ENCODE data around the gene RNF222. TPM values are rescaled to one million over a fixed set of nuclear protein-coding genes. Genes with fewer than 3 reads are reported as not detected.

The RNF222 gene
- total and polyA plus RNA-seq, 2 donors from 2014 or later = not detected

DNA sequence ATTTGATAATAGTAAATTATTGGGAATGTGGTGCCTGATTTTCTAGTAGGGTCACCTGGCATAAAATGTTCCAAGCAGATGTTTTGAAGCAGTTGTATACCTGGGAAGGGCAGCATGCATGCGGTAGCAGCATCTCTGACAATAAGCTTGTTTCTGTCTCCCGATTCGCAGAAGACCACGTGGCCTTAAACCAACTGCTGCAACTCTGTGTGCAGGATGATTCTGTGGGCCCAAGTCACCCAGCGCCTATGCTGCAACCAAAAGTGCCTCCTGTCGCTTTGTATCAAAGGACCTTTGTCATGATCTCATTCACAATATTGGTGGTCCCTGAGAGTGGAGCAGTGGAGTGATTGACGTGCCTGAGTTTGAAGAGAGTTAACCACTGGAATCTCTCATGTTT, 46.1 kb upstream of the RNF222 start:
- Histone ChIP-seq H3K9ac (ENCODE audit: low read length in 3 of 3) (no peak overlapping the region), H3K27me3 (ENCODE audit: control insufficient read depth, insufficient read depth, low read length) (no peaks in the 10 kb centered on the region), H3K4me1 (ENCODE audit: control insufficient read depth in 2 of 3, insufficient read depth in 2 of 3, low read depth in 1 of 3, low read length in 3 of 3) (peaks cover 0 to 6% (median 6%) of the 10 kb centered on the region in 3 donors), H3K36me3 (ENCODE audit: control insufficient read depth in 2 of 3, insufficient read depth in 3 of 3, low read length in 3 of 3) (peaks cover 0 to 19% (median 12%) of the 10 kb centered on the region in 3 donors), H3K9me3 (ENCODE audit: control insufficient read depth in 2 of 3, insufficient read depth in 1 of 3, low read length in 3 of 3) (no peaks in the 10 kb centered on the region), H3K4me3 (ENCODE audit: low read length in 3 of 3) (no peak overlapping the region), H3K27ac (ENCODE audit: low read depth in 2 of 2, low read length in 2 of 2) (no peak overlapping the region)
- no peak for TF ChIP-seq CTCF (IDR thresholded peaks at IDR 0.05; ENCODE audit: borderline replicate concordance, extremely low read depth, insufficient read depth)
- intact Hi-C loops (cut with DNase I) = no loop called here
- no peak for FAIRE-seq
- no peak for DNase-seq

DNA sequence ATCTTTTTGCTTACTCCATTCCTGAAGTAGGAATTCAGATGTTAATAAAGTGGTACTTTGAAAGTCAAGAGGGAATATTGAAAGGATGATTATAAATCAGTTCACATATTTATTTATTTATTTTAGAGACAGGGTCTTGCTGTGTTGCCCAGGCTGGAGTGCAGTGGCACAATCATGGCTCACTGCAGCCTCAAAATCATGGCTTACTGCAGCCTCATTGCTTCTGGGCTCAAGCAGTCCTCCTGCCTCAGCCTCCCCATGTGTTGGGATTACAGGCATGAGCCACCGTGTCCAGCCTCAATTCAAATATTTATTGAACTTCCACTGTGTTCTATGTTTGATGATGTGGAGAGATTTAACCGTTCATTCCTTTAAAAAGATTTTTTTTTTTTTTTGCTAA, 44.7 kb upstream of the RNF222 start:
- Histone ChIP-seq H3K36me3 (ENCODE audit: control insufficient read depth in 2 of 3, insufficient read depth in 3 of 3, low read length in 3 of 3) (peaks cover 0 to 16% (median 10%) of the 10 kb centered on the region in 3 donors), H3K4me1 (ENCODE audit: control insufficient read depth in 2 of 3, insufficient read depth in 2 of 3, low read depth in 1 of 3, low read length in 3 of 3) (peaks cover 0 to 6% (median 4%) of the 10 kb centered on the region in 3 donors), H3K9ac (ENCODE audit: low read length in 3 of 3) (no peak overlapping the region), H3K27me3 (ENCODE audit: control insufficient read depth, insufficient read depth, low read length) (no peaks in the 10 kb centered on the region), H3K9me3 (ENCODE audit: control insufficient read depth in 2 of 3, insufficient read depth in 1 of 3, low read length in 3 of 3) (no peaks in the 10 kb centered on the region), H3K4me3 (ENCODE audit: low read length in 3 of 3) (no peak overlapping the region), H3K27ac (ENCODE audit: low read depth in 2 of 2, low read length in 2 of 2) (no peak overlapping the region)
- intact Hi-C loops (cut with DNase I) = no loop called here
- TF ChIP-seq CTCF (IDR thresholded peaks at IDR 0.05; ENCODE audit: borderline replicate concordance, extremely low read depth, insufficient read depth) = no peak
- DNase-seq = no peak
- FAIRE-seq = no peak

GRCh38 chr17:8441690-8442089, 44.1 kb upstream of the RNF222 start:
- no peak for TF ChIP-seq CTCF (IDR thresholded peaks at IDR 0.05; ENCODE audit: borderline replicate concordance, extremely low read depth, insufficient read depth)
- Histone ChIP-seq H3K9ac (ENCODE audit: low read length in 3 of 3) (no peak overlapping the region), H3K4me1 (ENCODE audit: control insufficient read depth in 2 of 3, insufficient read depth in 2 of 3, low read depth in 1 of 3, low read length in 3 of 3) (peaks cover 0 to 6% (median 4%) of the 10 kb centered on the region in 3 donors), H3K4me3 (ENCODE audit: low read length in 3 of 3) (no peak overlapping the region), H3K27ac (ENCODE audit: low read depth in 2 of 2, low read length in 2 of 2) (no peak overlapping the region), H3K9me3 (ENCODE audit: control insufficient read depth in 2 of 3, insufficient read depth in 1 of 3, low read length in 3 of 3) (no peaks in the 10 kb centered on the region), H3K36me3 (ENCODE audit: control insufficient read depth in 2 of 3, insufficient read depth in 3 of 3, low read length in 3 of 3) (peaks cover 0 to 13% (median 10%) of the 10 kb centered on the region in 3 donors), H3K27me3 (ENCODE audit: control insufficient read depth, insufficient read depth, low read length) (no peaks in the 10 kb centered on the region)
- no peak for DNase-seq
- intact Hi-C loops (cut with DNase I) = no loop called here
- FAIRE-seq = no peak

- H3K4me1 ChIP-seq (ENCODE audit: control insufficient read depth in 2 of 3, insufficient read depth in 2 of 3, low read depth in 1 of 3, low read length in 3 of 3) = peaks cover 0 to 6% (median 6%) of the 10 kb centered on the region in 3 donors
- no peak overlapping the region for H3K27ac ChIP-seq (ENCODE audit: low read depth in 2 of 2, low read length in 2 of 2)
- DNase-seq (no peak), FAIRE-seq (no peak)
- H3K9me3 ChIP-seq (ENCODE audit: control insufficient read depth in 2 of 3, insufficient read depth in 1 of 3, low read length in 3 of 3) = no peaks in the 10 kb centered on the region
- no peak overlapping the region for H3K9ac ChIP-seq (ENCODE audit: low read length in 3 of 3)
- no peaks in the 10 kb centered on the region for H3K27me3 ChIP-seq (ENCODE audit: control insufficient read depth, insufficient read depth, low read length)
- H3K36me3 ChIP-seq (ENCODE audit: control insufficient read depth in 2 of 3, insufficient read depth in 3 of 3, low read length in 3 of 3) = peaks cover 0 to 7% (median 4%) of the 10 kb centered on the region in 3 donors
- no peak for TF ChIP-seq CTCF (IDR thresholded peaks at IDR 0.05; ENCODE audit: borderline replicate concordance, extremely low read depth, insufficient read depth)
- intact Hi-C loops (cut with DNase I) = no loop called here
- H3K4me3 ChIP-seq (ENCODE audit: low read length in 3 of 3) = no peak overlapping the region
These were observed 42.1 kb upstream of the RNF222 start for GRCh38 chr17:8439681-8440080.
